Choroid plexus epithelial cell (primary cell): ENCODE results near the gene NPAS3.

Experiments used
- DNase-seq: peaks from one replicate; pipeline ENCODE4 v3.0.0-alpha.2; 2010; ENCODE audit warnings: low read depth
- H3K4me3 ChIP-seq: 2 replicates; pipeline ENCODE4 v1.5.1; 2011; ENCODE audit warnings: low read depth, mild to moderate bottlenecking, control low read depth, low read length, moderate library complexity
- CTCF ChIP-seq: conservative IDR thresholded peaks from 2 replicates; pipeline ENCODE4 v1.5.1; 2011; ENCODE audit warnings: low read depth, mild to moderate bottlenecking, control low read depth, inconsistent platforms, low read length, moderate library complexity

NPAS3 gene

GRCh38 chr14:33449703-33450395, 511.2 kb downstream of the NPAS3 start:
- no peak for TF ChIP-seq CTCF
- no peak overlapping the region for H3K4me3 ChIP-seq
- DNase-seq: no peak

DNA sequence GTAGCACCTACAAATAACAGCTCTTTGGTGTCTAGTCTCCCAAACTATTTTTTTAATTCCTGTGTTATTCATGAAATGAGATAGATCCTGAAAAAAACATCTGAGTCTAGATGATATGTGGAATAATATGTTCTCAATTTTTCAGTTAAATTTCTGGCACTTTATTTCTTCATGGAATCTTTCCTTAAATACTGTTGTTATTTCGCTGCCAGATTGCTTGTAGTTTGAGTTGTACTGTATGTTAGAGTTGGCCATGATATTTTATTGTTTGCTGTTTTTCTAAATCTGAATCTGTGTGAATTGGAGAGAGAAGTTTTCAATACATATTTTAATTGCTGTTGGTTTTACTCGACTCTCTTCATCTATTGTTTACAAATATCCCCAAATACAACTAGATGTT, 511.7 kb downstream of the NPAS3 start:
- H3K4me3 ChIP-seq: no peak overlapping the region
- no peak for DNase-seq
- TF ChIP-seq CTCF: no peak

DNA sequence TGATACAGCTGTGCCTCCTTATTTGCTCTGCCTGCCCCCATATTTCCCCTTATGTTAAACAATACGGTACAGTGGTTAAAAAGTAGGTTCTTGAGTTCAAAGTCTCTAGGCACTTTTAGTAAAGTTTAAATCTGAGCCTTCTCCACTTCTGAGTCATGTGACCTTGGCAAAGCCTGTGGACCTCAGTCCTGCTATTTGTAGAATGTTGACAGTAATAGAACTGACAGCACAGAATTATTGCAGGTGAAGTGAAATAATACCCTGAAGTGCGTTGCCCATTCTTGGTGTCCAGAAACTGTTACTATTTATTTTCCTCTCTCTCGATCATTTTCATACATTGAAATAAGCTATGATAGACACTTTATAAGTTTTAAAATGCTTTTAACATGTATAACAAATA, 512.5 kb downstream of the NPAS3 start:
- H3K4me3 ChIP-seq: no peak overlapping the region
- no peak for TF ChIP-seq CTCF
- DNase-seq: peak; percentile 26

- DNase-seq: no peak
- no peak for TF ChIP-seq CTCF
- no peak overlapping the region for H3K4me3 ChIP-seq
These were observed 514.3 kb downstream of the NPAS3 start for GRCh38 chr14:33452995-33453394.

DNA sequence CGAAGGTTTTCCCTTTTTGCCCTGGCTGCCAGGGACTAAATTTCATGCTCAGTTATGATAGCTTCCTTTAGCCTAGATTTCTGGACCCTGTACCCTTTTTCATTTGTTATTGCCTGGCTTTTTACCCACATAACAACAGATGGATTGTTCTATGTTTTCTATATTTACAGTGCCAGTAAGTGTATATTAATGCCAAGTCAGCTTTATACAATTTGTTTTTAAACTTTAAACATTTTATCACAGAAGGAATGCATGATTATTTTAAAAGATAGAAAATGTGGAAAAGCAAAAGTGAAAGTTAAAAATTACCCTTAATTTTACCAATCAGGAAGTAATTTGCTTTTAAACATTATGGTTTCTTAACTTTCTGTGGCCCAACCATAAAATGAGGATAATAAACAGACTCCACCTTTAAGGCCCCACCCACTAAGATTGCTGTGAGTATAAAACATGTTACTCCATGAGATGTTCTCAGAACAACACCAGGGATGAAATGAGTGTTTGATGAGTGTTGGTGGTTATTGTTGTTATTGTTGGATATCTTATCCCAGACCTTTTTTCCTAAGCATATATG, 515.4 kb downstream of the NPAS3 start:
- no peak for TF ChIP-seq CTCF
- no peak overlapping the region for H3K4me3 ChIP-seq
- peak; percentile 34 for DNase-seq

DNA sequence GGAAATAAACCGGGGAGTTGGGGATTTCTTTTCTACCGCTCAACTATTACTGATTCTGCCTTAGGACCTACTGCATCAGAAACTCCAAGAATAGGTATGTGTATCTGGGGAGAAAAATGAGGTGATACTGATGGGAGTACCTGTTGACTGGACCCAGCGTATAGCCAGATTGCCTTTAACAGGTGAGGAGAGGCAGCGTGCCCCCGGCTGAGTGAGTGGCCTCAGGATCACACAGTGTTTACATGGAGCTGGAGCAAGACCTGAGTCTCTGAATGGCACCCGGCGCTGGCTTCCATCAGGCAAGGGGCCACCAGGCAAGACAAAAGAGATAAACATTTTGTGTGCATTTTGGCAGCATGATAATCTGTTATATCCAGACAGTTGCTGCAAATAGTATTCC, 516.0 kb downstream of the NPAS3 start:
- H3K4me3 ChIP-seq: no peak overlapping the region
- TF ChIP-seq CTCF: no peak
- no peak for DNase-seq
